ENCODE results near the gene RSU1.

Gene RSU1

GRCh38 chr10:16770670-16771069 lies 46.6 kb downstream of the RSU1 start:
- H3K9me2 ChIP-seq (ENCODE audit: low read depth, low read length): no peaks in the 10 kb centered on the region

GRCh38 chr10:16770141-16770540 lies 47.1 kb downstream of the RSU1 start:
- H3K9me2 ChIP-seq (ENCODE audit: low read depth, low read length): no peaks in the 10 kb centered on the region
- H3K27ac ChIP-seq (ENCODE audit: low read depth, low read length, poor library complexity, severe bottlenecking): no peak overlapping the region
- TF ChIP-seq EZH2 (IDR thresholded peaks at IDR 0.05; ENCODE audit: borderline replicate concordance, low read length) (no peak), CTCF (IDR thresholded peaks at IDR 0.05; ENCODE audit: low read length) (no peak)
- no peak overlapping the region for H3K4me2 ChIP-seq (ENCODE audit: low read length)
- H3F3A ChIP-seq (ENCODE audit: insufficient read depth, low read length): no peaks in the 10 kb centered on the region
- peaks cover 7% of the 10 kb centered on the region for H3K4me1 ChIP-seq (ENCODE audit: insufficient read depth, low read length, severe bottlenecking)
- H3K9ac ChIP-seq (ENCODE audit: low read length): no peak overlapping the region
- no peak overlapping the region for H3K4me3 ChIP-seq (ENCODE audit: low read depth, low read length, poor library complexity, severe bottlenecking)
- no peaks in the 10 kb centered on the region for H3K27me3 ChIP-seq (ENCODE audit: insufficient read depth, low read length)
- no peaks in the 10 kb centered on the region for H3K9me3 ChIP-seq (ENCODE audit: low read length)
- H4K20me1 ChIP-seq (ENCODE audit: insufficient read depth, low read length): no peaks in the 10 kb centered on the region
- H3K79me2 ChIP-seq (ENCODE audit: insufficient read depth, low read length): no peaks in the 10 kb centered on the region
- H2AFZ ChIP-seq (ENCODE audit: low read length): no peak overlapping the region
- H3K36me3 ChIP-seq (ENCODE audit: insufficient read depth, low read length): no peaks in the 10 kb centered on the region

More at GRCh38 chr10:16770670-16771069, 46.6 kb downstream of the RSU1 start:
- Histone ChIP-seq H4K20me1 (ENCODE audit: insufficient read depth, low read length) (no peaks in the 10 kb centered on the region), H3K9ac (ENCODE audit: low read length) (no peak overlapping the region), H3K79me2 (ENCODE audit: insufficient read depth, low read length) (no peaks in the 10 kb centered on the region), H3K27me3 (ENCODE audit: insufficient read depth, low read length) (no peaks in the 10 kb centered on the region), H3K27ac (ENCODE audit: low read depth, low read length, poor library complexity, severe bottlenecking) (no peak overlapping the region), H3K4me1 (ENCODE audit: insufficient read depth, low read length, severe bottlenecking) (peaks cover 5% of the 10 kb centered on the region), H2AFZ (ENCODE audit: low read length) (no peak overlapping the region), H3K4me2 (ENCODE audit: low read length) (no peak overlapping the region), H3K4me3 (ENCODE audit: low read depth, low read length, poor library complexity, severe bottlenecking) (no peak overlapping the region), H3F3A (ENCODE audit: insufficient read depth, low read length) (no peaks in the 10 kb centered on the region), H3K9me3 (ENCODE audit: low read length) (no peaks in the 10 kb centered on the region), H3K36me3 (ENCODE audit: insufficient read depth, low read length) (no peaks in the 10 kb centered on the region)
- TF ChIP-seq CTCF (IDR thresholded peaks at IDR 0.05; ENCODE audit: low read length): no peak
- no peak for TF ChIP-seq EZH2 (IDR thresholded peaks at IDR 0.05; ENCODE audit: borderline replicate concordance, low read length)

- Histone ChIP-seq H3K4me3 (ENCODE audit: low read depth, low read length, poor library complexity, severe bottlenecking) (no peak overlapping the region), H3F3A (ENCODE audit: insufficient read depth, low read length) (no peaks in the 10 kb centered on the region), H4K20me1 (ENCODE audit: insufficient read depth, low read length) (no peaks in the 10 kb centered on the region), H3K79me2 (ENCODE audit: insufficient read depth, low read length) (no peaks in the 10 kb centered on the region), H3K27me3 (ENCODE audit: insufficient read depth, low read length) (no peaks in the 10 kb centered on the region), H3K36me3 (ENCODE audit: insufficient read depth, low read length) (no peaks in the 10 kb centered on the region), H3K4me2 (ENCODE audit: low read length) (no peak overlapping the region), H3K4me1 (ENCODE audit: insufficient read depth, low read length, severe bottlenecking) (peaks cover 7% of the 10 kb centered on the region), H3K9me2 (ENCODE audit: low read depth, low read length) (no peaks in the 10 kb centered on the region), H2AFZ (ENCODE audit: low read length) (no peak overlapping the region), H3K9me3 (ENCODE audit: low read length) (no peaks in the 10 kb centered on the region), H3K27ac (ENCODE audit: low read depth, low read length, poor library complexity, severe bottlenecking) (no peak overlapping the region), H3K9ac (ENCODE audit: low read length) (no peak overlapping the region)
- TF ChIP-seq EZH2 (IDR thresholded peaks at IDR 0.05; ENCODE audit: borderline replicate concordance, low read length) (no peak), CTCF (IDR thresholded peaks at IDR 0.05; ENCODE audit: low read length) (no peak)
These were observed 47.9 kb downstream of the RSU1 start for GRCh38 chr10:16769331-16769730.

Data from OCI-LY1 (cell line).